ENCODE results near the gene CCDC85C. TPM values are rescaled to one million over a fixed set of nuclear protein-coding genes. Genes with fewer than 3 reads are reported as not detected.

CCDC85C gene
- total RNA-seq, 1 experiment from 2014 or later: 19.4 TPM

Other genes starting within 250 kb of the CCDC85C start
- gene SETD3, start 123.3 kb downstream of the CCDC85C start, total RNA-seq (2014; rRNA removed; shearing (Covaris generic)): 81.8 and 116 TPM in 2 replicates
- gene CCNK, start 122.8 kb downstream of the CCDC85C start, total RNA-seq (2014; rRNA removed; shearing (Covaris generic)): 5.3 and 19.2 TPM in 2 replicates
- gene HHIPL1, start 40.9 kb upstream of the CCDC85C start, total RNA-seq (2014; rRNA removed; shearing (Covaris generic)): 1.2 and 2.5 TPM in 2 replicates
- gene CYP46A1, start 80.1 kb upstream of the CCDC85C start, total RNA-seq (2014; rRNA removed; shearing (Covaris generic)): 0.06 and 0.15 TPM in 2 replicates
- 95.5 and 101 TPM in 2 replicates for gene EML1, start 189.2 kb upstream of the CCDC85C start, total RNA-seq (2014; rRNA removed; shearing (Covaris generic))

Data from Daoy (cell line).